GM12878 (cell line): ENCODE data around the gene TMIGD3.

Experiments
- DPF2 ChIP-seq: fragments of 450-650 bp; IDR thresholded peaks from 2 replicates; pipeline ENCODE4 v1.6.1; 2017; ENCODE audit warnings: mild to moderate bottlenecking
- POLR2AphosphoS5 ChIP-seq: IDR thresholded peaks from 2 replicates; pipeline ENCODE4 v1.6.1; 2011; ENCODE audit warnings: mild to moderate bottlenecking, low read length, inconsistent platforms
- RCOR1 ChIP-seq: conservative IDR thresholded peaks from 2 replicates; pipeline ENCODE4 v1.6.1; 2012; ENCODE audit warnings: low read depth, low read length, improper control_type of control experiment

DNA sequence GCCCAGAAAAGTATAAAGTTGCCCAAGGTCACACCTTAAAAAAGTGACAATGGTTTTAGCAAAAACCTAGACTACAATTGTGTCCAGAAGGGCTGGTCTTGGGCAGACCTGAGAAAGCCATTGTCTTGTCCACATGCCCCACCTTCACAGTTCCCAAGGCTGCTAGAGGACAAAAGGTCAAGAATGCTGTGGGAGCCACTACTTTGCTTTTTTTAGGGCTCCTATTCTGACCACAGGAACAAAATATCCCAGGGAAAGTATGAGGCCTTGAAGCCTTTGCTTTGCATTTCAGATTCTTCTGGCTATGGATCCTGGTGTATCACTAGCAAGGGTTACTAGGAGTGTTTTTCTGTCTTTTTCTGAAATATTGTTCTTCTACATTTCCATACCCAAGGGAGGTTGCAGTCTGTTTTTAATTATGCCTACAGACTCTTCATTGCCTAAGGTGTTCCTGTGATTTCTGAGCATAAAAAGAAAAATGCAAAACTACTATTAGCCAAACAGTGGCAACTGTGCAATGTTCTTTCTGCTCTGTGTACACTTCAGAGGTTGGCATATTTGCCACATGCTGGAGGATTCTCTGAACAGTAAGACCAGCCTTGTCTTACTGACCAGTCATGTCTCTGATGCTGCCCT lies 18.9 kb downstream of the TMIGD3 start:
- TF ChIP-seq POLR2AphosphoS5, result no peak
- no peak for TF ChIP-seq RCOR1
- no peak for TF ChIP-seq DPF2
